NCI-H1694 treated with DMSO at 0.1 percent for 48 hours (cell line): ENCODE data around the gene FARP2.
A peak's percentile ranks its signal among the peaks of the same experiment; 100 is the strongest.
"Not testable (repeated sequence)": the region's sequence is repeated elsewhere in the genome, so short reads cannot be mapped to it uniquely, and the experiment has no call there.

Experiments used
- DNase-seq: peaks from one replicate; lab custom pipeline; 2025; lab: John Stamatoyannopoulos, UW

The FARP2 gene

GRCh38 chr2:241399941-241400922, 44.1 kb downstream of the FARP2 start:
- DNase-seq = no peak

- no peak for DNase-seq
Observed at GRCh38 chr2:241408849-241409248, 52.8 kb downstream of the FARP2 start.

- no peak for DNase-seq
Observed at GRCh38 chr2:241410739-241411176, 54.7 kb downstream of the FARP2 start.

DNA sequence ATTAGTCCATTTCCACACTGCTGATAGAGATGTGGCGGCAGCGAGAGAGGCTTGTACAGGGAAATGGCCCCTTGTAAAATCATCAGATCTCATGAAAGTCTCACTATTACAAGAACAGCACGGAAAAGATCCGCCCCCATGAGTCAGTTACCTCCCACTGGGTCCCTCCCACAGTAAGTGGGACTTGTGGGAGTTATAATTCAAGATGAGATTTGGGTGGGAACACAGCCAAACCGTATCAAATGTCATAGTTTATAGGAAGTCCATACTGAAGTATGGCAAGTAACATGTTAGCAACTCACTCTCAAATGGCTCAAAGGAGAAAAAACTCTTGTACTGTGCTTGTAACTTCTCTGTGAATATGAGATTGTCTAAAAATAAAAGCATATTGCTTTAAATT, 56.1 kb downstream of the FARP2 start:
- DNase-seq = no peak

- not testable (repeated sequence) for DNase-seq
Observed at GRCh38 chr2:241413501-241413900, 57.4 kb downstream of the FARP2 start.

DNA sequence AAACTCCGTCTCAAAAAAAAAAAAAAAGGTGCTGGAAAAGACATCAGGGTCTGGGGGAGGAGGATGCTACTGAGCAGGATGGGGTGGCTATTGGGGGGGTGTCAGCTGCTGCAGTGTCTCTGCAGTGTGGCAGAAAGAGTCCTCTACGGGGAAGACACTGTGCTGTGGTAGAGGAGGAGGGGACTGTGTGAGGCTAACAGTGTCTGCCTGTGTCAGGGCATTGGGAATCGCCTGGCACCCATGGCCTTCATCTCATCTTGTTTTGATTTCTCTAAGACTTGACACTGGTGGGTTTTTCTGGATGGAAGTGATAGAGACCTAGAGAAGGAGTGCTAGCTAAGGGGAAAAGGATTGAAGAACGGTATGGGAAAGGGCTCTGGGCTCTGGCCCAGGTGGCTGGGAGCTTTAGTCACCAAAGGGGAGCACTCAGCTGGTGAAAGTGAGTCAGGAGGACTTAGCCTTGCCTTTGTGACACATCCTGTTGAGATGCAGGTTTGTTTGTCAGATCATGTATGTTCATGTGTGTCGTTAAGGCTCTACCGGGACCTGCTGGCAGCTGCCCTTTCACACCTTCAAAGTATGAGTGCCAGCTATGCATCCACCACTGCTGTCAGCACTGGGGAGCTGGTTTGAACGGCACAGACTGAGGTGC, 58.0 kb downstream of the FARP2 start:
- DNase-seq = no peak

GRCh38 chr2:241415196-241415595, 59.1 kb downstream of the FARP2 start:
- DNase-seq = no peak

DNA sequence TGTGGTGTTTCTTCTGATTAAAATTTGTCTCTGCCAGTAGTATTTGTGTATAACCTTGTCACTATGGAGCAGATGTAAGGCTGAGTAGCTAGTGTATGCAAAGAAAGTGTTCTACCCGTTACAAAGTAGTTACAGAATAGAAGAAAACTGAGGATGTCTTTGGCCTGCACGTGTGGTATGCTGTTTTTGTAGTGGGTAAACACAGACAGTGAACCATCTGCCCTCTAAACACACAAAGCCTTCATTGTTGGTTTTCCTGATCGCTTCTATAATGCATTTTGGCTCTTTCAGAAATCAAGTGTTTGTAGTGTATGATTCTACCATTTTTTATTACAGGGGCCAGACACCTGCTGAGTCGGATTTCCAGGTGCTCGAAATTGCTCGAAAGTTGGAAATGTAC, 61.5 kb downstream of the FARP2 start:
- peak; percentile 15 for DNase-seq

DNA sequence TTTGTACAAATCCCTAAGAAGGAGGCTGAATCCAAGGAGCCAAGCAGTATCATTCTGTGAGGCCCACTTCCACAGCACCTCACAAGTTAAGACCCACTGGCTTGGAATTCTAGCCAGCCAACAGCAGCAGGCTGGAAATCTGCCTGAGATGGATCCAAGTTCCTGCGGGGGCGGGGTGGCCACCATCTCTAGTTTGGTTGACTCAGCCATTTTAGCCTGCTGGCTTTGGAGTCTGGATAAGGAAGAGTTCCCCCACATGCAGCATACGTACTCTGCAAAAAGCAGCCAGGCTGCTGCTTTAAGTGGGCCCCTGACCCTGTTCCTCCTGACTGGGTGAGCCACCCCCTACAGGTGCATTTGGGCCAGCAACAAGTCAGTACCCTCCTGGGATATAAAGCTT, 65.2 kb downstream of the FARP2 start:
- DNase-seq = no peak

DNA sequence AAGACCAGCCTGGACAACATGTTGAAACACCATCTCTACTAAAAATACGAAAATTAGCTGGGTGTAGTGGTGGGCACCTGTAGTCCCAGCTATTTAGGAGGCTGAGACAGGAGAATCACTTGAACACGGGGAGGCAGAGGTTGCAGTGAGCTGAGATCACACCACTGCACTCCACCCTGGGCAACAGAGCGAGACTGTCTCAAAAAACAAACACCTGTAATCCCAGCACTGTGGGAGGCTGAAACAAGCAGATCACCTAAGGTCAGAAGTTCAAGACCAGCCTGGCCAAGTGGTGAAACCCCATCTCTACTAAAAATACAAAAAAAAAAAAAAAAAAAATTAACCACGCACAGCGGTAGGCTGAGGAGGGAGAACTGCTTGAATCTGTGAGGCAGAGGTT, 65.9 kb downstream of the FARP2 start:
- not testable (repeated sequence) for DNase-seq

DNA sequence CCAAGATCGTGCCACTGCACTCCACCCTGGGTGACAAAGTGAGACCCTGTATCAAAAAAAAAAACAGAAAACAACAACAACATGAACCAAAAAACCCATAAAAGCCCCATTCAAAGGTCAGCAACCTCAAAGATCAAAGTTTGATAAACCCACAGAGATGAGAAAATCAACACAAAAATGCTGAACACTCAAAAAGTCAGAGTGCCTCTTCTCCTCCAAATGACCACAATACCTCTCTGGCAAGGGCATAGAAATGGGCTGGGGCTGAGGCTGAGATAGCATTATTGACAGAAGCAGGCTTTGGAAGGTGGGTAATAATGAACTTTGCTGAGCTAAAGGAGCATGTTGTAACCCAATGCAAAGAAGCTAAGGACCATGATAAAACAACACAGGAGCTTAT, 66.3 kb downstream of the FARP2 start:
- DNase-seq = no peak

- not testable (repeated sequence) for DNase-seq
Observed at GRCh38 chr2:241423489-241423888, 67.4 kb downstream of the FARP2 start.

DNA sequence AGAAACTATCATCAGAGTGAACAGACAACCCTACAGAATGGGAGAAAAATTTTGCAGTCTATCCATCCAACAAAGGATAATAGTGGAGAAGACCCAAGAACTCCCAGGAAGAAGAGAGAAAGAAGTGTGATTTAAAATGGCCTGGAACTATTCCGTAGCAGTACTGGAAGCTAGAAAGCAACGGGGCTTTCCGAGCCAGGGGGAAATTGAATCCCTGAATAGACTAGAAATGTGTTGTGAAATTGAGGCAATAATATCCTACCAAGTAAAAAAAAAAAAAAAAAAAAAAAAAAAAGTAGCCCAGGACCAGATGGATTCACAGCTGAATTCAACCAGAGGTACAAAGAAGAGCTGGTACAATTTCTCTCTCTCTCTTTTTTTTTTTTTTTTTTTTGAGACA, 69.3 kb downstream of the FARP2 start:
- DNase-seq = no peak

- no peak for DNase-seq
Observed at GRCh38 chr2:241430178-241430577, 74.1 kb downstream of the FARP2 start.

DNA sequence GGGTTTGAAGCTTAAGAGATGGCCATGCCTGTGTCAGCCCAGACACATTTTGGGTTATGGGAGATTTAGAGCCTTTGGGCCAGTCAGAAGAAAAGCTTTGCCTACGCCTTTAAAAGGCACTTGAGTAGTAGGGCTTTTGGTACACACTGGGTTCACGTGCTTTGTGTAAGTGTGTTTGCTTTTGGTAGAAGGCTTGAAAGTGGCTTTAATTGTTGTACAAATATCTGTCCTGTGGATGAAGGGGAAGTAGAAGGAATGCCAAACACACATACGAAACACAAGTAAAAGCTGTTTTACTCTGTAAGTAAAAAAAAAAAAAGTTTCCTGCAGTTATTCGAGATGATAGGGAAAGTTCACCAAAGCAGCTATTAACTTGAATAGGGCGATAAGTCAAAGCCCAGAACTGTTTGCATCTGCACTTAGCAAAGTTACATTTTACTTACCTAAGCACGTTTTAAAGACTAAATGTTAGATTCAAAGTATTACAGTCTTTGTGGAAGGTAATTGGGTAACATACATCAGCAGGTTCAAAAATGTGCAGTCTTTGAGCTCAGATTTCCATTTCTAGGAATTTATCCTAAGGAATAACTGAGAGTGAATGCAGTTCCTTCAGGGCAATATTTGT, 76.9 kb downstream of the FARP2 start:
- no peak for DNase-seq

DNA sequence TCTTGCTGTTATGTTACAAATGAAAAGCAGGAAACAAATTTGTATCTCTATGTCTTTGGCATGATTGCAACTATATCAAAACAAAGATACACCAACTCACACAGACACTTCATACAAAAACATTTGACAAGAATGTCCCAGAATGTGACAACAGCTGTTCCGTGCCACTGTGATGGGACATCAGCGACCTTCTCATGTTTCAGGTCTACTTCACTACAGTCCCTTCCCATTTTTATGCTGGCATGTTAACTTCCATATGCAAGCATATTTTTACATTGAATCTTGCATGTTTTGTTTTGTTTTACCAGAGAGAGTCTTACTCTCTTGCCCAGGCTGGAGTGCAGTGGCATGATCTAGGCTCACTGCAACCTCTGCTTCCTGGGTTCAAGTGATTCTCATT, 81.1 kb downstream of the FARP2 start:
- DNase-seq = no peak

DNA sequence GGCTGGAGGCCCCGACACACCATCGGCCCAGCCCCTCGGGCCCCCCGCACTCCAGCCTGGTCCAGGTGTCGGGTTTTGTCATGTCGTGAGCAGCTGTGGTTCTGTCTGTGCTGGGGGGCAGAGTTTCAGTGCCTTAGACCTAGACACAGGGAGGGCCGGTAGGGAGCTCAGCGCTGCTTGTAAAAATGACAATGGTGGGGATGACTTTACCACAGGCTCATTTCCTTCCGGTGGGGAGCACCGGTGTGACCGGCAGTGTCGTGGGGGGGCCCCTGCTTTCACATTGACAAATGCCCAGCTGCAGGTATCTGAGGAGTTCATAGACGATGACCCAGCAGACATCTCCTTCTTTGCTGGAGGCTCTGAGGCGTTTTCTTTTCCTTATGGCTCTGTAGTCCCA, 85.4 kb downstream of the FARP2 start:
- DNase-seq = no peak

- DNase-seq = no peak
Observed at GRCh38 chr2:241443486-241444223, 87.6 kb downstream of the FARP2 start.

- no peak for DNase-seq
Observed at GRCh38 chr2:241445426-241445825, 89.3 kb downstream of the FARP2 start.

DNA sequence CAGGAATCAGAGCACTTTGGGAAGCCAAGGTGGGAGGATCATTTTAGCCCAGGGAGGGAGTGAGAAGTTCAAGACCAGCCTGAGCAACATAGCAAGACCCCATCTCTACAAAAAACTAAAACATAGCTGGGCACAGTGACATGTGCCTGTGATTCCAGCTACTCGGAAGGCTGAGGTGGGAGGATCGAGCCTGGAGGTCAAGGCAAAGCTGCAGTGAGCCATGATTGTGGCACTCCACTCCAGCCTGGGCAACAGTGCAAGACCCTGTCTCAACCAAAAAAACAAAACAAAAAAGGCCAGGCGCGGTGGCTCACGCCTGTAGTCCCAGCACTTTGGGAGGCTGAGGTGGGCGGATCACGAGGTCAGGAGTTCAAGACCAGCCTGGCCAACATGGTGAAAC, 94.0 kb downstream of the FARP2 start:
- not testable (repeated sequence) for DNase-seq

DNA sequence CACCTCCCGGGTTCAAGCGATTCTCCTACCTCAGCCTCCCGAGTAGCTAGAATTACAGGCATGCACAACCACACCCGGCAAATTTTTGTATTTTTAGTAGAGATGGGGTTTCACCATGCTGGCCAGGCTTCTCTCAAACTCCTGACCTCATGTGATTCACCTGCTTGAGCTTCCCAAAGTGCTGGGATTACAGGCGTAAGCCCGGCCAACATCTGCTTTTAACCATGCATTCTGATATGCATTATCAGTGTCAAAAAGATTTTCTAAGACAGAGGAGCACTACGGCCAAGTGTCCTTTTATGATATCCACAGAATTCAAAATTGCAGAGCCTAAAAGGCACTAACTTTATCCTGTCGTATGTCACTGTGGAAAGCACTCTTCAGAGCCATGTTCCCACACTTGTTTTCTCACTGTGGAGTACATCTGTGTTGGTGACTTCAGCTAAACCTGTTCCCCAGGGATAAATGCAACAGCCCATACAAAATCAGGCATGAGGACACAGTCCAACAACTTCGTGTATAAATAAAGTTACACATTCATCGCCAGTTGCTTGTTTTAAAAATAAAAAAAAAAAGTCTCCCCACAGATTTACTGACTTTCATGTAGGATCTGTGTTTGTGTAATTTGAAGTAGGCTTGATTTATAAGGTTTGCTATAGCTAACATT, 95.9 kb downstream of the FARP2 start:
- peak; percentile 18 for DNase-seq
